Measurements from ENCODE around the gene AGAP1.

Gene AGAP1

GRCh38 chr2:235471186-235471747 lies 22.6 kb upstream of the AGAP1 start:
- no peak for TF ChIP-seq CTCF (IDR thresholded peaks at IDR 0.05)

GRCh38 chr2:235472443-235472842 lies 21.4 kb upstream of the AGAP1 start:
- TF ChIP-seq CTCF (IDR thresholded peaks at IDR 0.05), result no peak

- TF ChIP-seq CTCF (IDR thresholded peaks at IDR 0.05), result no peak
These were observed 15.2 kb upstream of the AGAP1 start for GRCh38 chr2:235478609-235479008.

- no peak for TF ChIP-seq CTCF (IDR thresholded peaks at IDR 0.05)
These were observed 14.2 kb upstream of the AGAP1 start for GRCh38 chr2:235479604-235480003.

GRCh38 chr2:235480614-235481013 lies 13.2 kb upstream of the AGAP1 start:
- TF ChIP-seq CTCF (IDR thresholded peaks at IDR 0.05), result no peak

- TF ChIP-seq CTCF (IDR thresholded peaks at IDR 0.05), result no peak
These were observed 10.5 kb upstream of the AGAP1 start for GRCh38 chr2:235483313-235483712.

GRCh38 chr2:235485362-235485761 lies 8.5 kb upstream of the AGAP1 start:
- TF ChIP-seq CTCF (IDR thresholded peaks at IDR 0.05), result no peak

GRCh38 chr2:235486729-235487128 lies 7.1 kb upstream of the AGAP1 start:
- no peak for TF ChIP-seq CTCF (IDR thresholded peaks at IDR 0.05)

All from LNCAP (cell line).